HG03439 (cell line): Measurements from ENCODE around the gene XKR8.

ENCODE experiments used
- ATAC-seq: cut with Tn5 transposase; IDR thresholded peaks from one replicate; pipeline ENCODE4 v1.9.1; 2021; ENCODE audit warnings: mild to moderate bottlenecking, moderate library complexity; ENCODE audit not compliant: unreplicated experiment

XKR8 gene

GRCh38 chr1:27954186-27954585 lies 5.6 kb upstream of the XKR8 start:
- no peak for ATAC-seq

DNA sequence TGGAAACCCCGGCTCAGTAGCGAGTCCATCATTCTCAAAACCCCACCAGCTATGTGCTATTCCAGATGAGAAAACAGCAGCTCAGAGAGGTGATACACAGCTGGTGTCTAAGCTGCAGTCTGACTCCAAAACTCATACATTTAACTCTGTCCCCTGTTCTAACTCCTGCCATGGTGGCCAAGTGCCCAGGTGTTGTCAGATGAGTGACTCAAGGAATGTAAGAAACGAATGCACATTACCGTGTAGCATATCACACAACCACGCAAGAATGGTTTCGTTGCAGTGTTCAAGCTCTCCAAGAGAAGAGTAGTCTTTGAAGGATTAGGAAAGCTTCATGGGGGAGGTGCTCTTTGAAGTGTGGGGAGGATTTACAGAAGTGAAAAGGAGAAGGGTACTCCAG lies 4.7 kb upstream of the XKR8 start:
- no peak for ATAC-seq

GRCh38 chr1:27956761-27957160 lies 3.0 kb upstream of the XKR8 start:
- no peak for ATAC-seq

GRCh38 chr1:27957655-27958054 lies 2.1 kb upstream of the XKR8 start:
- ATAC-seq: no peak

GRCh38 chr1:27958513-27958912 lies 1.3 kb upstream of the XKR8 start:
- ATAC-seq: no peak

- ATAC-seq: no peak
Measured at GRCh38 chr1:27960762-27961645, 1.2 kb downstream of the XKR8 start.

DNA sequence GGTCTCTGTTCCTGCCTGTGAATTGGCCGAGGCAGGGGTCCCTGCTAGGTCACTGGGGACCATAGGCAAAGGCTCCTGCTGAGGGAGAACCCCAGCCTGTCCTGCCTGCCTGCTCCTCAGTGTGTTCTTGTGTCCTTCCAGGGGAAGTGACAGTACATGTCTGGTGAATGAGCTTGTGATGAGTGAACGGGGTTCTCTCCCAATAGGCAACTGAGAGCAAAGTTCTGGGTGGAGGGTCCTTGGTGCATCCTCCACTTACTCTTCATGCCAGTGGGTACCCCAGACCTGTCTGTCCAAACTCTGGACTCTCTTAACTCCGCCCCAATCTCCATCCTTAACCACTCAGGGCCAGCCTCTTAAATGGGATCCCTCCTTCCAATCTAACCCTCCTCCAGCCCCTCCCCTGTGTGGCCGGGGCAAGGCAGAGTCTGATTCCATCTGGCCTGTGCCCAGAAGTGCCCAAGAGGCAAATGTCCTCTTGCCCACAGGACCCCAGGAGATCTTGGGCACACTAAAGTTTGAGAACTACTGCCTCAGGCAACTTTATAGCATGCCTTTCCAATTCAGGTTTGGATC lies 2.0 kb downstream of the XKR8 start:
- no peak for ATAC-seq

DNA sequence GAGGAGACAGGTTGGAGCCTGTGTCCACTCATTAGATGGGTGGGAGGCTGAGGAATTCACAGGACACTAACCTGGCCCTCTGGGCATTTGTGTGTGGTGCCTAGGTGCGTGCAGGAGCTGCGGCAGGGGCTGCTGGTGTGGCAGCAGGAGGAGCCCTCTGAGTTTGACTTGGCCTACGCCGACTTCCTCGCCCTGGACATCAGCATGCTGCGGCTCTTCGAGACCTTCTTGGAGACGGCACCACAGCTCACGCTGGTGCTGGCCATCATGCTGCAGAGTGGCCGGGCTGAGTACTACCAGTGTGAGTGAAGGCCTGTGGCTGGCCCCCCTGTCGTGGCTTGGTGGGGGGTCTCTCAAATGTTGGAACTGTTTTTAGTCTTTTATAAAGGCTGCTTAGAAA lies 3.6 kb downstream of the XKR8 start:
- ATAC-seq: no peak

GRCh38 chr1:27966402-27967105 lies 6.8 kb downstream of the XKR8 start:
- no peak for ATAC-seq

GRCh38 chr1:27967106-27967883 lies 7.5 kb downstream of the XKR8 start:
- no peak for ATAC-seq

DNA sequence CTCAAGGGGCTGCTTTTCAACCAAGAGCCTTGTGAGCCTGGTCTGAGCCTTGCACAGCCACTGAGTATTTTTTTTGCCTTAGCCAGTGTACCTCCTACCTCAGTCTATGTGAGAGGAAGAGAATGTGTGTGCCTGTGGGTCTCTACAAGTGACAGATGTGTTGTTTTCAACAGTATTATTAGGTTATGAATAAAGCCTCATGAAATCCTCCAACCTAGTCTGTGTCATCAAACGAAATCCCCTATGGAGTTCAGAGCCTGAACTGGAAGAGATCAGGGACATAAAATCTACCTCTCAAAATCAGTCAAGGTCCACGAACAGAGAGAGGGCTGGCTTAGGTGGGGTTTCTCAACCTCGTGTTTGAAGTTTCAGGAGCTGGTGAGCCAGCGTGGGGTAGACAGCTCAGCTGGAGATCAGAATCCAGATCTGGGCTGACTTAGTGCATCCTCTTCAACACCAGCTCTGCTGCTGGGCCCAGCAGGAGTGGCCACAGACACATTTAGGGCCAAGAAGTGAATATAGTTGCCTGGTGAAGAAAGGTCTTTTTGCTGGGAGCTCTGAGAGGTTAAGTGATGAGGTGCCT lies 8.2 kb downstream of the XKR8 start:
- no peak for ATAC-seq

DNA sequence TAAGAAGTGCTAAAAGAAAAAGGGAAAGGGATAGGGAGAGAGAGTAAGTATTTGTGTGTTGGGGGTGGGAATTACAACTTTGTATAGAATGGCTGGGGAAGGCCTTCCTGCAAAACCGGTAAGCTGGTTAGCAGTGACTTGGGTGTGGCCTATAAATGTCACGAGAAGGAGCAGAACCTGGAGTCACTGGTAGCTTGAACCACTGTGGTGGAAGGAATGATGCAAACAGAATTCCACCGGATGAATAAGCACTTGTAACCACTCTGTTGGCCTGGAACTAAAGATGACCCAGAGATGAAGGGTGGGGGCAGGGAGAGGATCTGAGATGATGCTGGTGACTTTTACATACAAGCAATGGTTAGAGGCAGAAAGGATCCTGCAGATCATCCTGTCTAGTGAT lies 8.9 kb downstream of the XKR8 start:
- ATAC-seq: no peak

GRCh38 chr1:27970401-27970800 lies 10.6 kb downstream of the XKR8 start:
- no peak for ATAC-seq

GRCh38 chr1:27971674-27972073 lies 11.9 kb downstream of the XKR8 start:
- no peak for ATAC-seq

DNA sequence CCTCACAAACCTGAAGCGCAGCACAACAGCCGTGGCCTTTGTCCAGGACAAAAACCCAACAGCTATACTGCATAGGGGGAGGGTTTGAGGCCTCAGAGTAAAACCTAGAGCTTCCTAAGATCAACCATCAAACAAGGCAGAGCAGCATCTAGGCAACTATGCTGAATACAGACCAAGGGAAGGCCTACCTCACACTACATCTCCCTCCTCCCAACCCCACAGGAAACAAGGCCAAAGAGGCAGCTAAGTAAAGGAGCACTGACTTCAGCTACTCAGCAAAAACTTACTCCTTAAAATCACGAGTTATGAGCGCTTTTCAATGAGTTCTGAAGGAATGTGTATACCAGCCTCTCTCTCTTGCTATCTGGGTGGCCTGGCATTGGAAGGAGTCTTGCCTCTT lies 12.4 kb downstream of the XKR8 start:
- ATAC-seq: no peak

DNA sequence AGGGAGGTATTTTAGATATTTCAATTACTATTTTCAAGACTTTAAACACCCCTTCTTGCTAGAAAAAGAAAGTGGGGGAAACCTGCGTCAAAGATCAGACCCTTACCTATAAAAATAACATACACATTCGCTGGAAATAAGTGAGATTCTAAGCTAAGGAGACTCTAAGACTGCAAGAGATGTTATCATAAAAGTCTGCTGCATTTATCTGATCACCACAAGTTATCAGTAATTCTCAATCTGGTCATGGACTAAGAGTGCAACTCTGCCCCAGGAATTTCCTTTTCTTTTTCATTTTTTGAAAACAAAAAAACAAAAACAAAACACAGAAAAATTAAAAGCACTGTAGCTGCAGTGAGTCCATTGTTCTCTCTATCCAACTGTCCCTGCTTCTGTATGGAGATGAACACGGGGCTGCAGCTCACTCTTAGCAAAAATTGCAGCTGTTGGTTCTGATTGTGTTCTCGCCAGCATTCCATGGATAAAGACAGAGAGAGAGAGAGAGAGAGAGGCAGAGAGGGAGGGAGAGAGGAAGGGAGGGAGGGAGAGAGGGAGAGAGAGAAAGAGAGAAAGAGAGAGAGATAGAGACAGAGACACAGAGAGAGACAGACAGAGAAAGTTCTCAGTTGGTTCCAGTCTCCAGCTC lies 14.1 kb downstream of the XKR8 start:
- ATAC-seq: no peak

- no peak for ATAC-seq
Measured at GRCh38 chr1:27974417-27974781, 14.6 kb downstream of the XKR8 start.

GRCh38 chr1:27979151-27979858 lies 19.5 kb downstream of the XKR8 start:
- no peak for ATAC-seq

DNA sequence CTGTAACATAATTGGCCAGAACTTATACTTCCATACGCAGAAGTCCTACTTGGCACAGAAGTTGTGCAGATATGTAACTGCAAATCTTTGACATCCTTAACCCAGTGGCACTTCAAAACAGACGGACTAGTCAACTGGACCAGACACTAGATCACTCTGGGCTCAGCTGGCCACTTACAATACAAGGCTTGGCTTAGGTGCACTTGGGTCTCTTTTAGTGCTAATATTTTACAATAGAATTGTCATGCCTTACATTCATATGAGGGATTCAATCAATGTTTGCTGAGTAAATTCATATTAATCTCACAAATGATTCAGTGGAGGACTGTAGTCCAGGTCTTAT lies 20.1 kb downstream of the XKR8 start:
- no peak for ATAC-seq
